A549 treated with DMSO at 1 μM for 4 hours (cell line): ENCODE results near the gene PTAR1. TPM values are rescaled to one million over a fixed set of nuclear protein-coding genes. Genes with fewer than 3 reads are reported as not detected.

Experiments
- total RNA-seq: library from RNA; stranded (reverse); fragments of 200-300 nt; extraction: Qiagen RNA extraction; gene quantifications from 5 replicates; pipeline ENCODE4 v1.2.3, GENCODE V29; 2022; ENCODE audit warnings: low read depth

The PTAR1 gene
- 12.7 to 21.2 TPM (median 19.5 TPM) in 5 replicates for total RNA-seq

GRCh38 chr9:69759421-69760277 lies at the start of gene PTAR1:
Gene PTAR1 (minus strand): TSS chr9:69760011. CDS start chr9:69759938, 73 bp downstream.

GRCh38 chr9:69671879-69672595 lies 87.8 kb downstream of the PTAR1 start, which contains the start of gene APBA1:
Gene APBA1 (minus strand): TSS chr9:69672371.

Other genes starting within 250 kb of the PTAR1 start
- gene APBA1, start 87.6 kb downstream of the PTAR1 start, total RNA-seq = 0.17 to 0.47 TPM (median 0.27 TPM) in 5 replicates
- gene CFAP95, start 60.8 kb upstream of the PTAR1 start, total RNA-seq = not detected in 5 replicates